Sigmoid colon (tissue), 7 donors: ENCODE results near the gene CLMN. TPM values are rescaled to one million over a fixed set of nuclear protein-coding genes. Genes with fewer than 3 reads are reported as not detected.

Source experiments
- DNase-seq: peaks from one replicate; pipeline ENCODE4 v3.0.0-alpha.2; 2019
- H3K27ac ChIP-seq, 4 donors: fragments of 200-600 bp; sonication (generic); one replicate each; pipeline ENCODE4 v1.5.1; 2016 to 2019; ENCODE audit warnings: mild to moderate bottlenecking in 1 of 4
- H3K27me3 ChIP-seq, 3 donors: fragments of 200-600 bp; sonication (generic); one replicate each; pipeline ENCODE4 v1.5.1; 2019; ENCODE audit warnings: mild to moderate bottlenecking in 1 of 3
- H3K36me3 ChIP-seq, 4 donors: fragments of 200-600 bp; sonication (generic); one replicate each; pipeline ENCODE4 v1.5.1; 2016 to 2019
- H3K4me1 ChIP-seq, 4 donors: fragments of 200-600 bp; sonication (generic); one replicate each; pipeline ENCODE4 v1.5.1; 2017 to 2019
- H3K4me3 ChIP-seq, 4 donors: fragments of 200-600 bp; sonication (generic); one replicate each; pipeline ENCODE4 v1.5.1; 2017 to 2019; ENCODE audit warnings: mild to moderate bottlenecking in 2 of 4, moderate library complexity in 1 of 4
- H3K9me3 ChIP-seq, 4 donors: fragments of 200-600 bp in 3 of 4; sonication (generic) in 3 of 4; one replicate each; pipeline versions ENCODE4 v1.5.1 to v1.6.1; 2013 to 2019
- CTCF ChIP-seq, 4 experiments: fragments of 450-650 bp in 3 of 4; fragments of 200-600 bp in 1 of 4; IDR thresholded peaks; one replicate each; pipeline ENCODE4 v1.5.1; 2016 to 2019; ENCODE audit warnings: antibody characterized with exemption in 4 of 4, mild to moderate bottlenecking in 3 of 4, moderate library complexity in 2 of 4
- EP300 ChIP-seq, 4 donors: sonication (generic); formaldehyde crosslinking; IDR thresholded peaks; one replicate each; pipeline ENCODE4 v1.6.1; 2017; ENCODE audit warnings: antibody characterized with exemption in 4 of 4
- POLR2A ChIP-seq, 2 donors: fragments of 450-650 bp; IDR thresholded peaks; one replicate each; pipeline ENCODE4 v1.6.1; 2016; ENCODE audit warnings: antibody characterized with exemption in 2 of 2, mild to moderate bottlenecking in 2 of 2, moderate library complexity in 2 of 2
- POLR2AphosphoS5 ChIP-seq, 4 donors: sonication (generic); formaldehyde crosslinking; IDR thresholded peaks; one replicate each; pipeline ENCODE4 v1.6.1; 2017; ENCODE audit warnings: antibody characterized with exemption in 4 of 4
- WGBS, 2 donors: extraction: QIAGEN DNeasy Blood & Tissue Kit; methylation state at CpG; one replicate each; pipeline ENCODE4 v1.1.7; 2013; 5-methylcytosine and 5-hydroxymethylcytosine counted together
- intact Hi-C: fragments of 100-400 bp; cut with DNase I; formaldehyde crosslinking; loops from one replicate; pipeline ENCODE4 v1.15.1; 2023
- polyA plus RNA-seq, 3 donors: library from polyadenylated mRNA; stranded (reverse); fragments of 200-250 nt; gene quantifications; one replicate each; pipeline ENCODE4 v1.2.3, GENCODE V29; 2013
- total RNA-seq, 4 donors: library from RNA; depleted of rRNA; stranded (reverse); fragments of >200 nt; gene quantifications; one replicate each; pipeline ENCODE4 v1.1.0, GENCODE V29; 2016
- donor health status: healthy with polysubstance abuse.
- donor health status: Bipolar disorder and iron deficiency.
- donor health status: healthy.

CLMN gene
- total and polyA plus RNA-seq, 7 donors, result 3.5 to 40.2 (median 9.1) TPM

GRCh38 chr14:95257521-95257920, 62.2 kb downstream of the CLMN start:
- H3K4me3 ChIP-seq, result no peak overlapping the region
- WGBS, 2 donors, result 92 to 94% methylated on average over 11 of the region's 11 CpGs
- no peaks in the 10 kb centered on the region for H3K36me3 ChIP-seq
- H3K27me3 ChIP-seq, result no peaks in the 10 kb centered on the region
- H3K4me1 ChIP-seq, result peaks cover 0 to 16% (median 12%) of the 10 kb centered on the region in 4 donors
- no peak for DNase-seq
- H3K27ac ChIP-seq, result no peak overlapping the region
- no peak for TF ChIP-seq EP300 (IDR thresholded peaks at IDR 0.05)
- TF ChIP-seq POLR2A (IDR thresholded peaks at IDR 0.05), result no peak
- H3K9me3 ChIP-seq, result no peaks in the 10 kb centered on the region
- intact Hi-C loops, result no loop called here

- no peaks in the 10 kb centered on the region for H3K9me3 ChIP-seq
- no peaks in the 10 kb centered on the region for H3K36me3 ChIP-seq
- intact Hi-C loops, result no loop called here
- no peak for TF ChIP-seq EP300 (IDR thresholded peaks at IDR 0.05)
- TF ChIP-seq CTCF (IDR thresholded peaks at IDR 0.05), result no peak
- TF ChIP-seq POLR2AphosphoS5 (IDR thresholded peaks at IDR 0.05), result no peak
- TF ChIP-seq POLR2A (IDR thresholded peaks at IDR 0.05), result no peak
- DNase-seq, result no peak
- H3K4me1 ChIP-seq, result peaks cover 0 to 8% (median 4%) of the 10 kb centered on the region in 4 donors
- H3K4me3 ChIP-seq, result no peak overlapping the region
- no peak overlapping the region for H3K27ac ChIP-seq
- H3K27me3 ChIP-seq, result no peaks in the 10 kb centered on the region
- WGBS, 2 donors, result 96 to 98% methylated on average over 3 of the region's 3 CpGs
Measured at GRCh38 chr14:95256776-95257060, 63.0 kb downstream of the CLMN start.

- Histone ChIP-seq H3K36me3 (no peaks in the 10 kb centered on the region), H3K27me3 (no peaks in the 10 kb centered on the region), H3K27ac (no peak overlapping the region), H3K4me3 (no peak overlapping the region), H3K9me3 (no peaks in the 10 kb centered on the region), H3K4me1 (peaks cover 0 to 5% (median 0%) of the 10 kb centered on the region in 4 donors)
- intact Hi-C loops, result no loop called here
- no peak for DNase-seq
- WGBS, 2 donors, result 64 to 83% methylated on average over 15 of the region's 15 CpGs
- TF ChIP-seq EP300 (IDR thresholded peaks at IDR 0.05), result no peak
- no peak for TF ChIP-seq POLR2A (IDR thresholded peaks at IDR 0.05)
- TF ChIP-seq CTCF (IDR thresholded peaks at IDR 0.05), result no peak
- TF ChIP-seq POLR2AphosphoS5 (IDR thresholded peaks at IDR 0.05), result no peak
Measured at GRCh38 chr14:95256002-95256775, 63.5 kb downstream of the CLMN start.

GRCh38 chr14:95255487-95255886, 64.2 kb downstream of the CLMN start:
- H3K27ac ChIP-seq, result no peak overlapping the region
- no peaks in the 10 kb centered on the region for H3K36me3 ChIP-seq
- intact Hi-C loops, result no loop called here
- no peaks in the 10 kb centered on the region for H3K27me3 ChIP-seq
- TF ChIP-seq POLR2A (IDR thresholded peaks at IDR 0.05), result no peak
- no peak for TF ChIP-seq CTCF (IDR thresholded peaks at IDR 0.05)
- no peak for TF ChIP-seq POLR2AphosphoS5 (IDR thresholded peaks at IDR 0.05)
- no peak for TF ChIP-seq EP300 (IDR thresholded peaks at IDR 0.05)
- H3K4me3 ChIP-seq, result no peak overlapping the region
- peaks cover 0 to 5% (median 0%) of the 10 kb centered on the region in 4 donors for H3K4me1 ChIP-seq
- 11 to 41% methylated on average over 6 of the region's 6 CpGs for WGBS, 2 donors
- no peaks in the 10 kb centered on the region for H3K9me3 ChIP-seq
- DNase-seq, result no peak

- Histone ChIP-seq H3K4me3 (no peak overlapping the region), H3K36me3 (no peaks in the 10 kb centered on the region), H3K27ac (no peak overlapping the region), H3K27me3 (no peaks in the 10 kb centered on the region), H3K4me1 (peaks cover 0 to 5% (median 0%) of the 10 kb centered on the region in 4 donors), H3K9me3 (no peaks in the 10 kb centered on the region)
- WGBS, 2 donors, result 79 to 90% methylated on average over 4 of the region's 4 CpGs
- DNase-seq, result no peak
- intact Hi-C loops, result no loop called here
- TF ChIP-seq EP300 (IDR thresholded peaks at IDR 0.05) (no peak), POLR2AphosphoS5 (IDR thresholded peaks at IDR 0.05) (no peak), POLR2A (IDR thresholded peaks at IDR 0.05) (no peak), CTCF (IDR thresholded peaks at IDR 0.05) (no peak)
Measured at GRCh38 chr14:95255013-95255412, 64.7 kb downstream of the CLMN start.
